H9 (cell line): ENCODE data around the gene RIMBP2. TPM values are rescaled to one million over a fixed set of nuclear protein-coding genes. Genes with fewer than 3 reads are reported as not detected.

Experiments
- DNase-seq: peaks from one replicate; pipeline ENCODE4 v3.0.0-alpha.2; 2017
- H2AFZ ChIP-seq: one replicate; pipeline ENCODE4 v1.6.1; 2013; ENCODE audit warnings: mild to moderate bottlenecking, low read length, control low read depth, moderate library complexity
- H2AK5ac ChIP-seq: 2 replicates; pipeline ENCODE4 v1.6.1; 2013; ENCODE audit warnings: low read length, control low read depth, mixed read lengths; ENCODE audit not compliant: insufficient read length
- H2BK120ac ChIP-seq: one replicate; pipeline ENCODE4 v1.6.1; 2013; ENCODE audit warnings: low read depth, mild to moderate bottlenecking, low read length, control low read depth, inconsistent platforms; ENCODE audit not compliant: poor library complexity, severe bottlenecking
- H2BK12ac ChIP-seq: 2 replicates; pipeline ENCODE4 v1.6.1; 2013; ENCODE audit warnings: low read length, control low read depth, mixed read lengths, low read depth; ENCODE audit not compliant: insufficient read length
- H2BK15ac ChIP-seq: 2 replicates; pipeline ENCODE4 v1.6.1; 2013; ENCODE audit warnings: low read depth, low read length, control low read depth
- H2BK20ac ChIP-seq: one replicate; pipeline ENCODE4 v1.6.1; 2013; ENCODE audit warnings: low read depth, mild to moderate bottlenecking, low read length, control low read depth, inconsistent platforms; ENCODE audit not compliant: poor library complexity, severe bottlenecking
- H2BK5ac ChIP-seq: 2 replicates; pipeline ENCODE4 v1.6.1; 2013; ENCODE audit warnings: low read length, control low read depth, mixed read lengths; ENCODE audit not compliant: insufficient read length
- H3K14ac ChIP-seq: 2 replicates; pipeline ENCODE4 v1.6.1; 2013; ENCODE audit warnings: low read length, control low read depth; ENCODE audit not compliant: insufficient read depth
- H3K18ac ChIP-seq: 2 replicates; pipeline ENCODE4 v1.6.1; 2013; ENCODE audit warnings: low read depth, mild to moderate bottlenecking, mixed read lengths, low read length, control low read depth; ENCODE audit not compliant: insufficient read length
- H3K23ac ChIP-seq: 2 replicates; pipeline ENCODE4 v1.6.1; 2013; ENCODE audit warnings: low read length, control low read depth, mixed read lengths, low read depth; ENCODE audit not compliant: insufficient read length
- H3K23me2 ChIP-seq: 2 replicates; pipeline ENCODE4 v1.6.1; 2013; ENCODE audit warnings: low read depth, mild to moderate bottlenecking, mixed read lengths, low read length, control low read depth; ENCODE audit not compliant: insufficient read length, poor library complexity, severe bottlenecking
- H3K27ac ChIP-seq: 2 replicates; pipeline ENCODE4 v1.5.1; 2013; ENCODE audit warnings: low read length, control low read depth, mixed read lengths, low read depth; ENCODE audit not compliant: insufficient read length
- H3K27me3 ChIP-seq: 2 replicates; pipeline ENCODE4 v1.6.1; 2013; ENCODE audit warnings: low read length, control low read depth, inconsistent platforms; ENCODE audit not compliant: insufficient read depth
- H3K4ac ChIP-seq: 2 replicates; pipeline ENCODE4 v1.6.1; 2013; ENCODE audit warnings: low read depth, mild to moderate bottlenecking, control low read depth, inconsistent platforms, low read length, moderate library complexity
- H3K4me1 ChIP-seq: 2 replicates; pipeline ENCODE4 v1.6.1; 2013; ENCODE audit warnings: low read length, control low read depth, inconsistent platforms; ENCODE audit not compliant: insufficient read depth
- H3K4me2 ChIP-seq: 2 replicates; pipeline ENCODE4 v1.6.1; 2013; ENCODE audit warnings: low read length, control low read depth, mixed read lengths; ENCODE audit not compliant: insufficient read length, insufficient read depth
- H3K56ac ChIP-seq: 2 replicates; pipeline ENCODE4 v1.6.1; 2013; ENCODE audit warnings: low read depth, mild to moderate bottlenecking, mixed read lengths, low read length, control low read depth; ENCODE audit not compliant: insufficient read length
- H3K79me1 ChIP-seq: 2 replicates; pipeline ENCODE4 v1.6.1; 2013; ENCODE audit warnings: low read depth, mild to moderate bottlenecking, moderate library complexity, low read length, control low read depth, inconsistent platforms; ENCODE audit not compliant: insufficient read depth, poor library complexity, severe bottlenecking
- H3K79me2 ChIP-seq: 2 replicates; pipeline ENCODE4 v1.6.1; 2013; ENCODE audit warnings: low read length, control low read depth, inconsistent platforms; ENCODE audit not compliant: insufficient read depth
- H3K9ac ChIP-seq: 2 replicates; pipeline ENCODE4 v1.6.1; 2013; ENCODE audit warnings: low read length, control low read depth, mixed read lengths; ENCODE audit not compliant: insufficient read length; ENCODE audit errors: extremely low read depth
- H3K9me3 ChIP-seq: one replicate; pipeline ENCODE4 v1.6.1; 2013; ENCODE audit warnings: low read depth, low read length, inconsistent platforms; ENCODE audit not compliant: control insufficient read depth
- H3T11ph ChIP-seq: one replicate; pipeline ENCODE4 v1.6.1; 2013; ENCODE audit warnings: mild to moderate bottlenecking, low read length, control low read depth, inconsistent platforms
- H4K20me1 ChIP-seq: one replicate; pipeline ENCODE4 v1.6.1; 2013; ENCODE audit not compliant: control insufficient read depth, insufficient read length, insufficient read depth
- H4K5ac ChIP-seq: 2 replicates; pipeline ENCODE4 v1.6.1; 2013; ENCODE audit warnings: low read depth, mild to moderate bottlenecking, mixed read lengths, low read length, control low read depth; ENCODE audit not compliant: insufficient read length
- H4K8ac ChIP-seq: replicated peaks from 2 replicates; pipeline ENCODE4 v1.6.1; 2013; ENCODE audit warnings: low read length, control low read depth, mixed read lengths, low read depth; ENCODE audit not compliant: insufficient read length
- H4K91ac ChIP-seq: 2 replicates; pipeline ENCODE4 v1.6.1; 2013; ENCODE audit warnings: low read depth, mild to moderate bottlenecking, moderate library complexity, mixed read lengths, low read length, control low read depth; ENCODE audit not compliant: insufficient read length
- H3K27ac Mint-ChIP-seq, 3 experiments: 2 replicates in 2 of 3; 3 replicates in 1 of 3; pipeline ENCODE4 v1.8.0; 2020 to 2021; ENCODE audit warnings: mixed read lengths in 3 of 3, mild to moderate bottlenecking in 1 of 3, moderate library complexity in 1 of 3
- H3K27me3 Mint-ChIP-seq: 2 replicates; pipeline ENCODE4 v1.8.0; 2021; ENCODE audit warnings: low read depth, mild to moderate bottlenecking, moderate library complexity, mixed read lengths
- H3K36me3 Mint-ChIP-seq, 3 experiments: 2 replicates in 2 of 3; 3 replicates in 1 of 3; pipeline ENCODE4 v1.8.0; 2020 to 2021; ENCODE audit warnings: low read depth in 3 of 3, mixed read lengths in 3 of 3; ENCODE audit not compliant: insufficient read depth in 1 of 3
- H3K4me1 Mint-ChIP-seq, 2 experiments: 2 replicates each; pipeline ENCODE4 v1.8.0; 2020; ENCODE audit warnings: mixed read lengths in 2 of 2
- H3K4me3 Mint-ChIP-seq, 2 experiments: 2 replicates in 1 of 2; 3 replicates in 1 of 2; pipeline ENCODE4 v1.8.0; 2020 to 2021; ENCODE audit warnings: mild to moderate bottlenecking in 2 of 2, mixed read lengths in 2 of 2, moderate library complexity in 1 of 2
- H3K9me3 Mint-ChIP-seq, 2 experiments: 2 replicates in 1 of 2; 3 replicates in 1 of 2; pipeline ENCODE4 v1.8.0; 2020; ENCODE audit warnings: mild to moderate bottlenecking in 2 of 2, mixed read lengths in 2 of 2, moderate library complexity in 1 of 2
- WGBS: extraction: QIAGEN DNeasy Blood & Tissue Kit; methylation state at CpG from one replicate; pipeline ENCODE4 v1.1.7; 2013; ENCODE audit warnings: missing lambda C conversion rate, low lambda C conversion rate, mixed read lengths; ENCODE audit not compliant: insufficient read length; ENCODE audit errors: extremely low coverage; 5-methylcytosine and 5-hydroxymethylcytosine counted together
- total RNA-seq: library from RNA; stranded (reverse); gene quantifications from 2 replicates; pipeline ENCODE4 v1.2.1, GENCODE V29; 2021
- TF ChIP-seq, protein P1 (sequence below): fragments of 200-600 bp; sonication (generic); conservative IDR thresholded peaks from 3 replicates; pipeline ENCODE4 v1.8.0; 2021; ENCODE audit warnings: antibody characterized with exemption, mild to moderate bottlenecking

Gene RIMBP2
- total RNA-seq, 1 experiment from 2014 or later, result 0.70 TPM

DNA sequence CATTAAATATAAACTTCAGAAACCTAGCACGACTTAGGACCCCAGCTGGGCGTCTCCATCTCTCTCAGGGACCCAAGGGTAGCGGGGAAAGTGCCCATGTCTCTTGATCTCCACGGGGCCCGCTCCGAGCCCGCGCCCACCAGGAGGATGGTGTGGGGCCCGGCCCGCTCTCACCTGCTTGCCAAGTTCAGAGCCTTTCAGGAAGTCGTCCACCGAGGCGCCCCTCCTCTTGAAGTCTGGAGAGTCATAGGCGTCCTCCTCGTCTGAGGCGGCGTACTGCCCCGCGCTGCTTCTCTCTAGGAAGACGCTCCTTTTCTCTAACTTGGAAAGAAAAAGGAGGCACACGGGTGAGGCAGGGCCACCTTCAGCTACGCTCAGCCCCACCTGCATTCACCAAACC, 281.5 kb downstream of the RIMBP2 start:
- H4K5ac ChIP-seq, result no peak overlapping the region
- Mint-ChIP-seq H3K36me3 (no peaks in the 10 kb centered on the region; a peak in 1 of 7 replicates), H3K4me3 (no peak overlapping the region), H3K27ac (no peak overlapping the region), H3K9me3 (peaks cover 5 to 6% of the 10 kb centered on the region in 2 experiments; a peak in 2 of 5 replicates), H3K4me1 (no peaks in the 10 kb centered on the region), H3K27me3 (peaks cover 2% of the 10 kb centered on the region; the same call in 1 of the 2 replicates)
- H3K79me1 ChIP-seq, result no peaks in the 10 kb centered on the region
- DNase-seq, result peak; percentile 27
- H2BK12ac ChIP-seq, result no peak overlapping the region
- H3K9me3 ChIP-seq, result no peaks in the 10 kb centered on the region
- TF ChIP-seq, protein P1, sequence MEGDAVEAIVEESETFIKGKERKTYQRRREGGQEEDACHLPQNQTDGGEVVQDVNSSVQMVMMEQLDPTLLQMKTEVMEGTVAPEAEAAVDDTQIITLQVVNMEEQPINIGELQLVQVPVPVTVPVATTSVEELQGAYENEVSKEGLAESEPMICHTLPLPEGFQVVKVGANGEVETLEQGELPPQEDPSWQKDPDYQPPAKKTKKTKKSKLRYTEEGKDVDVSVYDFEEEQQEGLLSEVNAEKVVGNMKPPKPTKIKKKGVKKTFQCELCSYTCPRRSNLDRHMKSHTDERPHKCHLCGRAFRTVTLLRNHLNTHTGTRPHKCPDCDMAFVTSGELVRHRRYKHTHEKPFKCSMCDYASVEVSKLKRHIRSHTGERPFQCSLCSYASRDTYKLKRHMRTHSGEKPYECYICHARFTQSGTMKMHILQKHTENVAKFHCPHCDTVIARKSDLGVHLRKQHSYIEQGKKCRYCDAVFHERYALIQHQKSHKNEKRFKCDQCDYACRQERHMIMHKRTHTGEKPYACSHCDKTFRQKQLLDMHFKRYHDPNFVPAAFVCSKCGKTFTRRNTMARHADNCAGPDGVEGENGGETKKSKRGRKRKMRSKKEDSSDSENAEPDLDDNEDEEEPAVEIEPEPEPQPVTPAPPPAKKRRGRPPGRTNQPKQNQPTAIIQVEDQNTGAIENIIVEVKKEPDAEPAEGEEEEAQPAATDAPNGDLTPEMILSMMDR, result no peak
- H3K18ac ChIP-seq, result no peak overlapping the region
- no peaks in the 10 kb centered on the region for H4K20me1 ChIP-seq
- no peak overlapping the region for H3K9ac ChIP-seq
- no peak overlapping the region for H3K27ac ChIP-seq
- H2BK120ac ChIP-seq, result no peak overlapping the region
- no peak overlapping the region for H3K14ac ChIP-seq
- H3K4me2 ChIP-seq, result no peak overlapping the region
- no peak overlapping the region for H3K56ac ChIP-seq
- H2BK5ac ChIP-seq, result no peak overlapping the region
- H4K91ac ChIP-seq, result no peak overlapping the region
- no peak overlapping the region for H3K23ac ChIP-seq
- H3K4ac ChIP-seq, result no peak overlapping the region
- no CpG with 5 or more reads among the region's 22 CpGs for WGBS
- no peak overlapping the region for H4K8ac ChIP-seq
- no peak overlapping the region for H2BK15ac ChIP-seq
- H2AK5ac ChIP-seq, result no peak overlapping the region
- no peaks in the 10 kb centered on the region for H3K23me2 ChIP-seq
- no peak overlapping the region for H3T11ph ChIP-seq
- H2AFZ ChIP-seq, result no peak overlapping the region
- H2BK20ac ChIP-seq, result no peak overlapping the region
- H3K79me2 ChIP-seq, result no peaks in the 10 kb centered on the region
- H3K27me3 ChIP-seq, result no peaks in the 10 kb centered on the region
- H3K4me1 ChIP-seq, result no peaks in the 10 kb centered on the region
